Measurements from ENCODE around the gene TAF10.

TAF10 gene

DNA sequence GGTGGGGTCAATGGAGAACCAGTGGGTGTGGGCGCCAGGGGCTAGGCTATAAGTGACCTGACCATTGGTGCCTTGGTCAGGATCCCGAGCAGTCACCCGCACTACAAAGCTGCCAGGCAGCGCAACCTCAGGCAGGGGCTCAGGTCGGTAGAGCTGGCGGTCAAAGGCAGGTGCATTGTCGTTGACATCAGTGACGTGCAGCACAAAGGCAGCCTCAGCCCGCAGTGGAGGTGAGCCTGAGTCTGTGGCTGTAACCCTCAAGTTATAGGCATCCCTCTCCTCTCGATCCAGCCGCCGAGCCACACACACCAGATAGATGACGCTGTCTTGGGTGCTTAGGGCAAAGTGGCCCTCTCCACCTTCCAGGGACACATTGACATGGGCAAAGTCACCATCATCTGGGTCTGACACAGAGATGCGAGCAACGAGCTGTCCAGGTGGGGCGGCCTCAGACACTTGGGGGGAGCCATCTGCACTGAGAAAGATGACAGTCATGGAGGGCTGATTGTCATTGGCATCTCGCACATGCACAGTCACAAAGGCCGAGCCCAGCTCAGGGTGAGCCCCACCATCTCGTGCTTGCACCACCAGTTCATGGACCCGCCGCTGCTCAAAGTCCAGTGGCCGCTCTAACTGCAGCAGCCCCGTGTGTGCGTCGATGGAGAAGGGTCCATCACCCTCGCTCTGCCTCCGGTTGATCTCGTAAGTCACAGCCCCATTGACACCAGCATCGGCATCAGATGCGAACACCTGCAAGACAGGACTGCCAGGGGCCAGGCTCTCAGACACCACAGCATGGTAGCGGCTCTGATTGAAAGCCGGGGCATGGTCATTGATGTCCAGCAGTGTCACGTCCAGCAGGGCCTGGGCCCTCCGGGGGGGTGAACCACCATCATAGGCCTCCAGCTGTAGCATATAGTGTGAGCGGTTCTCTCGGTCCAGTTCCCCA, 28.3 kb upstream of the TAF10 start:
- no peak for DNase-seq

DNA sequence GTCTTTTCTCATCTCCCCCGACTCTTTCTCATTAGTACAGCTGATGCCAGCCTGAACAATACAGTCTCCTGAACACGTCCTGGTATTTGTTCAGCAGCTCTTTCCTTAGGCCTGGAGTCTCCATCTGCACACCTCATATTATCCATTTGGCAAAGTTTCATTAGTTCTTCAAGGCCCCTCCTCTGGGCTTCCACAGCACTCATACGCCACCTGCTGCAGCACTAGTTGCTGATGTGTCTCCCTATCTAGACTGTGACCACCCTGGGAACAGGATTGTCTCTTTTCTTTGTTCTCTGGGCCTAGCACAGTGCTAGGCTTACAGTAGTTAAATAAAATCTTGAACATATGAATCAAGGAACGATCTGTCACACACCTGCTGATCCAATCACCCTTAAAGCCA, 26.4 kb upstream of the TAF10 start:
- DNase-seq: no peak

DNA sequence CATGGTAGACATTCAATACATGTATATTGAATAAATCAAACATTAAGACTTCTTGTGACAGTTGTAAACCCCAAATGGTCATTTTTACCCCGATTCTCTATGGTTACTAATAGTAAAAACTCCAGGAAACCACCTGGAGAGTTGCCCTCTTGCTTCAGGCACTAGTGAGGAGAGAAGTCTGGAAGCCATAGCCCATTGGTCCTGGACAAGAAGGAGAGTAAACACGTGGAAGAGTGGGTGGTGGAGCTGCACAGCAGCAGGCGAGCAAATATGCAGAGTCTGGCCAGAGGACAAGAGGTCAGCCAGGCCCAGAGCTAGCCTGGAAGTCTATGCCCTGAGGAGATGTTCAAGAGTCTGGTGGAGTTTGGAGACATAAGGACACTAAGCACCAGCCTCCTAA, 25.9 kb upstream of the TAF10 start:
- no peak for DNase-seq

DNA sequence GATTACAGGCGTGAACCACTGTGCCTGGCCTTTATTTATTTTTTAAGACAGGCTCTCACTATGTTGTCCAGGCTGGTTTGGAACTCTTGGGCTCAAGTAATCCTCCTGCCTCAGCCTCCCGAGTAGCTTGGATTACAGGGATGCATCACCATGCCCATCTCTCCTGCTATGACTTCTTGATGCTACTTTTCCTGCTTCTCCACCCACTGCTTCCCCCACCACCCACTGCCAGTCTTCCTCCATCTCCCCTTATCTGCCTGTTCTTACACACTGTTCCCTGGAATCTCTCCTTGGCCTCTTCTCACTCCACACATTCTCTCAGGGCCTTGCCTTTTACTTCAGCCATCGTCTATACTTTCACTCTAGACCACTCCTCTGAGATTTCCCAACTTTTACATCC, 24.5 kb upstream of the TAF10 start:
- DNase-seq: no peak

DNA sequence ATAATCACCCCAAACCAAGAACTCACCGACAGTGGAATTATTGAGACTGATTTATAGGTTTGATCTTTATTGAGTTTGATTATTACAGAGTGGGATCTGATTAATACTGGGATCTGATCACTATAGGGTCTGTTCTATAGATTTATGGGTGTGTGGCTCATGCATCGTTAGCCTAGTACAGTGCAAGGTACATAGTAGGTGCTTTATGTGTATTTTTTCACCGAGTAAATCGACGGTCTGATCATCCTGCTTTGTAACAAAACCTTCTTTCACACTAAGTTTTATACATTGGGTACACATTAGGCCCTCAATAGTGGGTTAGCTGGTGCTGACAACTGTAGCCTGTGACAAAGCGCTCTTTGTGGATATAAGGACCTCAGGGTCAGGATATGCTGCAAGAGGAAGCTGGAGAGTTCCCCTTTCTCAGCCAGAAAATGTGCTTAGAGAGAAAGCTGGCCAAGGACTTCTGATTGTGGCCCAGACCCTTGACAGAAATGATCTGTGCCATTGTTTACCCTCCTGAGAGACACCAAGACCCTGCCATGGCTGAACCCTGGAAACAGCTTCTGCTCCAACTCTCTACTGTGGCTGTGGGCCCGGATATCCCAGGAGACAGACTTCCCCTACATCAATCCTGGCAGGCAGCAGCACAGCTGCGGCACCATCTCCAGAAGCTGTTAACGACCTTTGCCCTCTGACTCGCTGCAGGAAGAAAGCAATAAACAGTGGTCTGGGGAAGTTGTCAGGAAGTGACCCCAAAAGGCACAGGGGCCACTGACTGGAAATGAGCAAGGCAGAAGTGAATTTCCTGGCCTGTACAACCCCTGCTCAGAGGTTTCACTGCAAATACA, 23.3 kb upstream of the TAF10 start:
- peak; percentile 22 for DNase-seq

DNA sequence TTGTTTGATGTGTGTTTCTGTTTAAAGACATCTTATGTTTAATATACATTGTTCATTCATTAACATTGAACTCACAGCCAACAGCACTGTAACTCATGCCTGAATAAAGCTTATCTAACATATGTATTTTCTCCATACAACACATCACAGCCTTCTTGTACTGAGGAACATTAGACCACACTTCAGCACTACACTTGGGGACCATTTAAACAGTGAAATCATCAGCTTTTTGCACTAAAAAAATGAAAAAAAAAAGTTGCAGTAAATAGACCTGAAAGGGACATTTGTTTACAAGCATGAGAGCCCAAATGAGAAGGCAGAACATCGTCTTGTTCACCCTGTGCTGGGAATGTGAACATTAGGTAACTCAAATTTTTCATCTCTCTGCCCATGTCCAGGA, 22.5 kb upstream of the TAF10 start:
- DNase-seq: no peak

DNA sequence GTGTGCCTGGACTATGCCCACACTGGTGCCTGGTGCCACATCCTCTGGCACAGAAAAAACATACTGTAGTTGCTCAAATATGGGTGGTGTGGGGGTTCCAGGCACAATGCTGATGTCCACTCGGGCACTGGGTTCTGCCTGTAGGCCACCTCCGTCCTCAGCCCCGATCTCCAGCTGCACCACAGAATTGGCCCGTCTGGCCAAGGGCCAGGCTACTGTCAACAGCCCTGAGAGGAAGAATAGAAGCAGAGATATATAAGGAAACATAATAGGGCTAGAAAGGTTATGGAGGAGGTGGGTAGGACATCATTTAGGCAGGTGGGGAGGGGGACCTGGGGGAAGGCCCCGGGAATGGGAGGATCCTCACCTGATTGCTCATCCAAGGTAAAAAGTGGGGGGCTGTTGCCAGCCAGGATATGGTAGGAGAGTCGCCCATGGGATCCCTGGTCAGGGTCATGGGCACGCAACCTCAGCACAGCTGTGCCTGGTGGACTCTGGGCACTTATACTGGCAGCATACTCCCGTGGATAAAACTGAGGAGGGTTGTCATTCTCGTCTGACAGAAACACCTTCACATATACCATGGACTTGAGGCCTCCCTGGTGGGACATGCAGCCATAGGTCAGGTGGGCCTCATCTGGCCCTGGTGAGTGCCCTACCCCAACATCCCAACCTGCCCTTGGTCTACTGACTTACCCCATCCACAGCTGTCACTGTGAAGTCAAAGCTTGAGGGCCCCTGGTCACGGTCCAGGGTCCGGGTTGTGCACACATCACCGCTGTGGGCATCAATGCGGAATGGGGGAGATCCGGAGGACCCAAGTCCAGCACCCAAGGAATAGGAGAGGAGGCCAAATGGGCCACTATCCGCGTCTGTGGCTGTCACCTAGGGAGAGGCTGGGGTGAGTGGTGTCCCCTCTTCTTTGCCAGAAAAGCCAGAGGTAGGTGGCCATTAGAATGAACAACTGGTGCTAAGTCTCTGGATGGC, 21.7 kb upstream of the TAF10 start:
- no peak for DNase-seq

DNA sequence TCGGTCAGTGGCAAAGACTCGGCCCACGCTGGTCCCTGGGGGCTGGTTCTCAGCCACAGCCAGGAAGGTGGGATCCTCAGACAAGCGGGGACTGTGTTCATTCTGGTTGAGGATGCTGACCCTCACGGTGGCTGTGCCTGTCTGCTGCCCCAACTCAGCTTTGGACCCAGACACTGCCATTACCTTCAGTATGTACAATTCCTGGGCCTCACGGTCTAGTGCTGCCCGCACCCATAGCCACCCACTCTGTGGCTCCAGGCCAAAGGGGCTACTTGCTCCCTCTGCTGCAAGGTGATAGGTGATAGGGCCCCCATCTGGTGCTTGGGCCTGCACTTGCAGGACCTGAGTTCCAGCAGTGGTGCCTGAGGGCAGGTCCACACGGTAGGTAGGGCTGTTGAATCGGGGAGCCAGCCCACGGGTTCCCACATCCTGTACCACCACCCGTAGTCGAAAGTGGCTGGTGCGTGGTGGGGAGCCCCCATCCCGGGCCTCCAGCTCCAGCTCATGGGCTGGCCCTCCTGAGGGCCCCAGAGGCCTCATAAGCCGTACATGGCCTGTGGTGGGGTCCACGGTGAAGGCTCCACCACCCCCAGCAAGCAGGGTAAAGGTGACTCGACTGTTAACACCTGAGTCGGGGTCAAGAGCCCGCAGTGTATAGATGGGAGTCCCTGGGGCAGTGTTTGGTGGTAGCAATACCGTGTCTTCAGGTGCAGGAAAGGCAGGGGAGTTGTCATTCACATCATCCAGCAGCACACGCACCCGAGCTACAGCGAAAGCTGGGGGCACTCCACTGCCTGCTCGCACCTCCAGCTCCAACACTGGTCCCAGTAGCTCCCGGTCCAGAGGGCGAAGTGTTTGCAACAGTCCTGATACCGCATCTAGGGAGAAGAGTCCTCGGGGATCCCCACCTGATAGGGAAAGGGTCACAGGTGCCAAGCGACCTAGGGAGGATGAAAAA, 20.4 kb upstream of the TAF10 start:
- DNase-seq: no peak

DNA sequence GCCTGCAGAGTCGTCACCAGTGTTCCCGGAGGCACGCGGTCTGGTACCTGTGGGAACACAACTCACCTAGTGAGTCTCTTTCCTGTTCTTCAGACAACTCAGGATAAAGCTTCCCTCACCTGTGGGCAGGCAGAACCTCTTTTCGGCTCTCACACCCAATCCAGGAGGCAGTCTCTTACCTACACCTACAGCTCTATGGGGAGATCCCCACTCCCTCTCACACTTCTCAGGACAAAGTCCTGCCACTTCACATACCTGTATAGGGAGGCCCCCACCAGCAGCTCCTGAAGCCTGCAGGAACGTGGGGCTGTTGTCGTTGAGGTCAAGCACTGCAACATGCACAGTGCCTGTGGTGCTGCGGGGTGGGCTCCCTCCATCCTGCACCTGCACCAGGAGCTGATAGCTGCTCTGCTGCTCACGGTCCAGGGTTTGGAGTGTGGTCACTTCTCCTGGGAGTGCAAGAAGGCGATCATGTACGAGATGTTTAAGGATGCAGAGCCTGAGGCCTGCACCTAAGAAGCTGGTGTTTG, 19.4 kb upstream of the TAF10 start:
- DNase-seq: no peak

DNA sequence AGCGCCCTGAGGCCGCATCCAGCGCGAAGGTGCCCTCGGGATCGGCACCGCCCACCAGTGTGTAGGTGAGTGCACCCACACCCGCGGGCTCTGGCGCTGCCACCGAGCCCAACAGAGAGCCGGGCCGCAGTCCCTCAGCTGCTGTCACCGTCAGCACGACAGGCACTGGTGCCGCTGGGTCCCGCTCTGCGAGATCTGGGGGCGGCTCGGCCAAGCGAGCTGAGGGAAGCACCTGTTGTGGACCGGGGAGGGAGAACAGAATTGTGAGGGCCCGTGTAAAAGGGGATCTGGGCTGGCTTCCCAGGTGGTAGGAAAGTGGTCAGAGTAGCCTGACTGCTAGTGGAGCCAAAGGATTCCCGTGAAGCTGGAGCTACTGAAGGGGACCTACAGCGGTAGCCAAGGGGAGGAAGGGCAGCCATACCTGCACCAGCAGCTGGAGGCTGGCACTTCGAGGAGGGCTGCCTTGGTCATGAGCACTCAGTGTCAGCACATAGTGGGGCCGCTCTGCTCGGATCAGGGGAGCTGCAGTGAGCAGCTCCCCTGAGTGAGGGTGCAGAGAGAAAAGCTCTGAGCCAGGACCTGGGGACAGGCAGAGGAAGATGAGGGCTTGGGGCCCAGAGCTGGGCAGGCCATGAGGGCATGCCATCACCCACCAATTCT, 18.7 kb upstream of the TAF10 start:
- DNase-seq: no peak

DNA sequence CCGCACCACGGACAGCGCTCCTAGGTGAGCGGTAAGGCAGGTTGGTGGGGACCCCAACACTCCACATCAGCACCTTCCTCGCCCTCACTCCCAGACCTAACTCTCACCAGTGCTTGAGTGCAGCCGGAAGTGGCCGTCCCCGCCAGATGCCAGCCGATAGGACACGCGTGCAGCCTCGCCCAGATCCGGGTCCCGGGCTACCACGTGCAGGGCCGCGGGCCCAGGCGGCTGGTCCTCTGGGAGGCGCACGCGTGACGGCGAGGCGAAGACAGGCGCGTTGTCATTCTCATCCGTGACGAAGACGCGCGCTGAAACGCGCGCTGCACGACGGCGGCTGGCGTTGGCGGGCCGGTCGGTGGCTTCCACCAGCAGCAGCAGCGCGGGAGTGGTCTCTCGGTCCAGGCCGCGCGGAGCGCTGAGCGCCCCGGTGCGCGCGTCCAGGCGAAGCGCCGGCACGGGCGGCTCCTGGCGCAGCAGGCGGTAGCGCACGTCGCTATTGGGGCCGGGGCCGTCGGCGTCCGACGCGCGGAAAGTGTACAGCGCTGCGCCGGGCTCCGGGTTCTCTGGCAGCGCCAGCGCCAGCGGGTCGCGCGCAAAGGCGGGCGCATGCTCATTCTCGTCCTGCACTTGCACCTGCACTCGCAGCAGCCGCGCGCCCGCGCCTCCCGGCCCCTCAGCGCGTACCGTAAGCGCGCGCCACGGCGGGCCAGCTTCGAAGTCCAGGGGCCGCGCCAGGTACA, 18.0 kb upstream of the TAF10 start:
- peak; percentile 63 for DNase-seq

DNA sequence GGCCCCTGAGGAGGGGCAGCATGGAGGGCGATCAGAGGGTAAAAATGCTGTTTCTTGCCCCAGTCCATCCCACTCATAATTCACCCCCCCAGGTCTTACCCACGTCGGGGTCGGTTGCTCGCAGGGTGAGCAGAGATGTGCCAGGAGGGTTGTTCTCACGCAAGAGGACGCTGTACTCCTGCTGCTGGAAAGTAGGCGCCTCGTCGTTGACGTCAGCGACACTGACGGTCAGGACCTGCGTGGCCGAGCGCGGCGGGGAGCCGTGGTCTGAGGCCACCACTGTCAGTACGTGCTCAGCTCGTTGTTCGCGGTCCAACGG, 17.5 kb upstream of the TAF10 start:
- DNase-seq: no peak

DNA sequence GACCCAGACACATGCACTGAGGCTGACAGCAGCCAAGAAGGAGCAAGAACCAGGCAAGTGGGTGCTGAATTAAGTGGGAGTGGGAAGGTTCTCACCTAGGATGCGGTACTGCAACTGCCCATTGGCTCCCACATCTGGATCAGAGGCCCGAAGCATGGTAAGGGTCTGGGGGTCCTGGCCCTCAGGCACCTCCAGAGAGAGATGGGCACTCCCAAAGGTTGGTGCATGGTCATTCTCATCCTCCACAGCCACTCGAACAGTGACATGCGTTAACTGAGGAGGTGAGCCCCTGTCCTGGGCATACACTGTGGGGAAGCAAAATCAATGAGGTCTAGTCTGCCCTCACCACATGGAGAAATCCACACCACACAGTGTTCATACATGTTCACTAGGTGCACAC, 16.5 kb upstream of the TAF10 start:
- DNase-seq: no peak

DNA sequence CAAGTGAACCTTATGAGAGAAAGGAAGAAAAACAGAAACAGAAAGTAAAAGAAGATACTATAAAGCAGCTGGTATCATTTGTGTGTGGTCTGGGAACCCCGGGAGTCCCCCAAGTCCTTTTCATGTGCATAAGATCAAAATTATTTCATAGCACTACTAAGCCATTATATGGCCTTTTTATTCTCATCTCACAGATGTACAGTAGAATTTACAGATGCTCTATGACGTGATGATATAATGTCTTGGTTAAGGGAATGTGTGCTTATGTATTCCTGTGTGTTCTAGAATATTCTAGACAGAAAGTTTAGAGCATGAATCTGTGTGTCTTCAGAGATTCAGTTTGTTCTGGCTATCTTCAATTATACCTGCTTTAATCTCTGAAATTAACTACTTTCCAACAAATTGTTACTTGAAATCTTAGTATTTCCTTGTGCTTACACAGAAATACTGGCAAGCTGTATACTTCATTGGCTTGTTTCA, 15.8 kb upstream of the TAF10 start:
- DNase-seq: no peak

DNA sequence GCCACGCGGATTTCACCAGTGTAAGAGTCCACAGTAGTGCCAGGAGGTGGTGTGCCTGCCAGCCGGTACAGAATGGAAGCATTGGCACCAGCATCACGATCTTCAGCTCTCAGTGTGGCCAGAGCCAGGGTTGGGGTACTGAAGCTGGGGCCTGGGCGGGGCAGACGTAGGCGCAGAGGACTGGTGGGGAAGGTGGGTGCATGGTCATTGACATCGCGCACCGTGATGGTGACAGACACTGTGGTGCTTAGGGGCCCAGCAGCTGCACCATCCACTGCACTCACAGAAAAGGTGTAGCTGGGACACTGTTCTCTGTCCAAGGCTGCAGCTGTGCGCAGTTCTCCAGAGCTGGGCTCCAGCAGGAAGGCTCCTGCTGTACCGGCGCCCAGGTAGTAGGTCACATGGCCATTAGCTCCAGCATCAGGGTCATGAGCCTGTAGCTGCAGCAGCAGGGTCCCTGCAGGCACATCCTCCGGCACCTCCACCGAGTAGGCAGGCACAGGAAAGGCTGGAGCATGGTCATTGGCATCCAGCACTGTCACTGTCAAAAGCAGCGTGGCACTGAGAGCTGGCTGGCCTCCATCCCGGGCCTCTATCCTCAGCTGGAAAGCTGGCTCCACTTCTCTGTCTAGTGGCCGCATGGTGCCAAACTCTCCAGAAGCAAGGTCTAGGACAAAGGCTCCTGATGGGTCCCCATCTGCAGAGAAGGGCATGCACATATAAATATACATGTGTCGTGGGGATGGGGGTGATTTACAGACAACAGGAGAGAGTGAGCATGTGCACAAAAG, 15.2 kb upstream of the TAF10 start:
- no peak for DNase-seq

DNA sequence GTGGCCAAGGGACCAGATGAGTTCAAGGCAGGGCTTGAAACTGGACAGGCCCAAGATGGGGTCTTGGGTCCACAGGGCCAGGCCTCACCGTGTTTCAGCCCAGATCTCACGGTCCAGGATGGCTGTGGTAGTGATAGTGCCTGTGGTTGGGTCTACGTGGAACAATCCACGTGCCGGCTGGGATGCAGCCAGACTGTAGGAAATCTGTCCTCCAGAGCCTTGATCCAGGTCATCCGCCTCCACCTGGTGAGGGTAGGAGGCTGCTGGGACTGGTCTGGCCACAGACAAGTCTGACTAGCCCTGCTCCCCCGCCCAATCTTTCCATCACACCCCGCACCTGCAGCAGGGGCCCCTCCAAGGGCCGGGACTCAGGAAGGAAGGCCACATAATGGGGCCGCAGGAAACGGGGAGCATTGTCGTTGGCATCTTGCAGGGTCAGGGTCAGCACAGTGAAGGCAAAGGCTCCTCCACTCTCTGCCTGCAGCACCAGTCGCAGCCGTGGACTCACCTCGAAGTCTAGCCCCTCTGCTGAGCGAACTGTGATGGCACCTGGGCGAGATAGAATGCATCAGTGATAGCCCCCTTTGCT, 13.9 kb upstream of the TAF10 start:
- no peak for DNase-seq

DNA sequence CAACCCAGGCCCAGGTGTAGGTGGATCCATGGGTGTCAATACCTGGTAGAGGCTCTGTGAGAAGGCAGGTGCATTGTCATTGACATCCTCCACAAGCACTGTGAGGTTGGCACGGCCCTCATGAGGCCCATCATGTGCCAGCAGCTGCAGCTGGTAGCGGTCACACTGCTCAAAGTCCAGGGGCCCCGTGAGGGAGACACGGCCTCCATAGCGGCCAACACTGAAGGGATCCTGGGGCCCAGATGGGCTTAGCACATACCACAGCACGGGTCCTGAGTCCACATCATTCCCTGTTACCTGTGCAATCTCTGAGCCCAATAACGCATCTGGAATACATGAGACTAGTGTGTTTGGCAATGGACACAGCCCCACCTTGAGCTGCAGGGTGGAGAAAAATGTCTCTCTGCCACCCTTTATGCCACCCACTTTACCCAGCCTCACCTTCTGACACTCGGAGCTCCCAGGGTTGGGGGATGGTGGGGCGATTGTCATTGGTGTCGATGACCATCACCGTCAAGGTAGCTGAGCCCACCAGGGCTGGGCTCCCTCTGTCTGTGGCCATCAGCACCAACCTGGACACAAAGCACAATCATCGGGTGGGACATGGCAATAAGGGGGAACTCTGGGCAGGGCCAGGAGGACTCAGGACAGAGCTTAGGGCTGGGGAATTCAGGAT, 13.3 kb upstream of the TAF10 start:
- no peak for DNase-seq

Measured in retina (tissue), 1 donor.